ENCODE results near the gene IFT81.

Gene IFT81

GRCh38 chr12:110117956-110118685 lies 6.0 kb upstream of the IFT81 start:
- Mint-ChIP-seq H3K9me3 (no peaks in the 10 kb centered on the region), H3K27ac (no peak overlapping the region), H3K36me3 (no peaks in the 10 kb centered on the region), H3K4me1 (peaks cover 6% of the 10 kb centered on the region), H3K27me3 (peaks cover 16% of the 10 kb centered on the region), H3K4me3 (no peak overlapping the region)
- ATAC-seq, result no peak

GRCh38 chr12:110122929-110123328 lies 1.2 kb upstream of the IFT81 start:
- Mint-ChIP-seq H3K27me3 (peaks cover 16% of the 10 kb centered on the region), H3K4me1 (peaks cover 9% of the 10 kb centered on the region), H3K36me3 (no peaks in the 10 kb centered on the region), H3K9me3 (no peaks in the 10 kb centered on the region), H3K27ac (no peak overlapping the region), H3K4me3 (no peak overlapping the region)
- ATAC-seq, result no peak

GRCh38 chr12:110123919-110124268 lies 263 bp upstream of the IFT81 start:
- no peak for ATAC-seq
- Mint-ChIP-seq H3K27me3 (peaks cover 16% of the 10 kb centered on the region), H3K27ac (peak overlapping the region; percentile 64), H3K36me3 (no peaks in the 10 kb centered on the region), H3K9me3 (no peaks in the 10 kb centered on the region), H3K4me3 (peak overlapping the region; percentile 23), H3K4me1 (peaks cover 9% of the 10 kb centered on the region)

- H3K27ac Mint-ChIP-seq, result no peak overlapping the region
- no peaks in the 10 kb centered on the region for H3K27me3 Mint-ChIP-seq
These were observed 2.4 kb downstream of the IFT81 start for GRCh38 chr12:110126557-110126956.

GRCh38 chr12:110134691-110135411 lies 10.7 kb downstream of the IFT81 start:
- no peak overlapping the region for H3K4me3 Mint-ChIP-seq
- H3K27me3 Mint-ChIP-seq, result no peaks in the 10 kb centered on the region
- ATAC-seq, result peak; percentile 68
- peaks cover 5% of the 10 kb centered on the region for H3K36me3 Mint-ChIP-seq
- no peak overlapping the region for H3K27ac Mint-ChIP-seq
- H3K4me1 Mint-ChIP-seq, result peaks cover 10% of the 10 kb centered on the region
- no peaks in the 10 kb centered on the region for H3K9me3 Mint-ChIP-seq

More at GRCh38 chr12:110126557-110126956, 2.4 kb downstream of the IFT81 start:
- no peak for ATAC-seq
- no peaks in the 10 kb centered on the region for H3K9me3 Mint-ChIP-seq
- H3K4me3 Mint-ChIP-seq, result no peak overlapping the region
- H3K4me1 Mint-ChIP-seq, result peaks cover 9% of the 10 kb centered on the region
- no peaks in the 10 kb centered on the region for H3K36me3 Mint-ChIP-seq

GRCh38 chr12:110135806-110136205 lies 11.6 kb downstream of the IFT81 start:
- H3K27ac Mint-ChIP-seq, result no peak overlapping the region
- H3K9me3 Mint-ChIP-seq, result no peaks in the 10 kb centered on the region
- no peaks in the 10 kb centered on the region for H3K27me3 Mint-ChIP-seq
- no peak overlapping the region for H3K4me3 Mint-ChIP-seq
- no peak for ATAC-seq
- H3K4me1 Mint-ChIP-seq, result peaks cover 10% of the 10 kb centered on the region
- H3K36me3 Mint-ChIP-seq, result peaks cover 5% of the 10 kb centered on the region

GRCh38 chr12:110137786-110138185 lies 13.6 kb downstream of the IFT81 start:
- peaks cover 10% of the 10 kb centered on the region for H3K4me1 Mint-ChIP-seq
- H3K4me3 Mint-ChIP-seq, result no peak overlapping the region
- H3K9me3 Mint-ChIP-seq, result no peaks in the 10 kb centered on the region
- H3K27me3 Mint-ChIP-seq, result no peaks in the 10 kb centered on the region
- ATAC-seq, result no peak
- peaks cover 5% of the 10 kb centered on the region for H3K36me3 Mint-ChIP-seq
- no peak overlapping the region for H3K27ac Mint-ChIP-seq

GRCh38 chr12:110141389-110141788 lies 17.2 kb downstream of the IFT81 start:
- Mint-ChIP-seq H3K27ac (no peak overlapping the region), H3K27me3 (no peaks in the 10 kb centered on the region), H3K4me1 (no peaks in the 10 kb centered on the region), H3K36me3 (no peaks in the 10 kb centered on the region), H3K9me3 (no peaks in the 10 kb centered on the region), H3K4me3 (no peak overlapping the region)
- no peak for ATAC-seq

- no peak overlapping the region for H3K27ac Mint-ChIP-seq
- H3K36me3 Mint-ChIP-seq, result peaks cover 22% of the 10 kb centered on the region
- no peaks in the 10 kb centered on the region for H3K27me3 Mint-ChIP-seq
- H3K4me3 Mint-ChIP-seq, result no peak overlapping the region
- no peak for ATAC-seq
- peaks cover 13% of the 10 kb centered on the region for H3K4me1 Mint-ChIP-seq
- H3K9me3 Mint-ChIP-seq, result no peaks in the 10 kb centered on the region
These were observed 22.8 kb downstream of the IFT81 start for GRCh38 chr12:110146986-110147385.

GRCh38 chr12:110149086-110149660 lies 25.0 kb downstream of the IFT81 start:
- no peak overlapping the region for H3K27ac Mint-ChIP-seq
- peaks cover 33% of the 10 kb centered on the region for H3K36me3 Mint-ChIP-seq
- no peaks in the 10 kb centered on the region for H3K27me3 Mint-ChIP-seq
- H3K4me1 Mint-ChIP-seq, result peaks cover 13% of the 10 kb centered on the region
- no peak overlapping the region for H3K4me3 Mint-ChIP-seq
- ATAC-seq, result no peak
- no peaks in the 10 kb centered on the region for H3K9me3 Mint-ChIP-seq

GRCh38 chr12:110156766-110157165 lies 32.6 kb downstream of the IFT81 start:
- Mint-ChIP-seq H3K4me3 (no peak overlapping the region), H3K27me3 (no peaks in the 10 kb centered on the region), H3K27ac (no peak overlapping the region), H3K9me3 (peaks cover 8% of the 10 kb centered on the region), H3K4me1 (peaks cover 6% of the 10 kb centered on the region), H3K36me3 (peaks cover 64% of the 10 kb centered on the region)
- ATAC-seq, result no peak

- H3K9me3 Mint-ChIP-seq, result peaks cover 8% of the 10 kb centered on the region
- ATAC-seq, result no peak
- H3K4me1 Mint-ChIP-seq, result peaks cover 6% of the 10 kb centered on the region
- H3K36me3 Mint-ChIP-seq, result peaks cover 56% of the 10 kb centered on the region
- no peak overlapping the region for H3K27ac Mint-ChIP-seq
- no peaks in the 10 kb centered on the region for H3K27me3 Mint-ChIP-seq
- no peak overlapping the region for H3K4me3 Mint-ChIP-seq
These were observed 33.4 kb downstream of the IFT81 start for GRCh38 chr12:110157539-110157938.

GRCh38 chr12:110159671-110160245 lies 35.6 kb downstream of the IFT81 start:
- Mint-ChIP-seq H3K9me3 (peaks cover 8% of the 10 kb centered on the region), H3K4me1 (peaks cover 9% of the 10 kb centered on the region), H3K27me3 (no peaks in the 10 kb centered on the region), H3K36me3 (peaks cover 57% of the 10 kb centered on the region), H3K27ac (no peak overlapping the region), H3K4me3 (no peak overlapping the region)
- no peak for ATAC-seq

- ATAC-seq, result peak; percentile 63
- Mint-ChIP-seq H3K36me3 (peaks cover 8% of the 10 kb centered on the region), H3K27ac (peak overlapping the region; percentile 61), H3K9me3 (no peaks in the 10 kb centered on the region), H3K27me3 (no peaks in the 10 kb centered on the region), H3K4me3 (no peak overlapping the region), H3K4me1 (peaks cover 17% of the 10 kb centered on the region)
These were observed 41.5 kb downstream of the IFT81 start for GRCh38 chr12:110165540-110166159.
